Astrocyte (in vitro differentiated cells and primary cell): ENCODE measurements around the gene ACOT12. TPM values are rescaled to one million over a fixed set of nuclear protein-coding genes. Genes with fewer than 3 reads are reported as not detected.

ENCODE experiments used
- DNase-seq: peaks from one replicate; pipeline ENCODE4 v3.0.0-alpha.2; 2010; ENCODE audit warnings: low read depth
- FAIRE-seq: peaks from 2 replicates; lab custom pipeline; 2011; peaks lifted over from hg19 to GRCh38; lab: Jason Lieb, UNC
- H2AFZ ChIP-seq: 2 replicates; pipeline ENCODE4 v1.6.0; 2012; ENCODE audit warnings: low read depth, low read length, inconsistent platforms
- H3K27ac ChIP-seq: 2 replicates; pipeline ENCODE4 v1.5.1; 2011; ENCODE audit warnings: low read depth, low read length, inconsistent platforms
- H3K27me3 ChIP-seq: 2 replicates; pipeline ENCODE4 v1.6.0; 2011; ENCODE audit warnings: low read length, inconsistent platforms; ENCODE audit not compliant: insufficient read depth
- H3K36me3 ChIP-seq: 2 replicates; pipeline ENCODE4 v1.5.1; 2011; ENCODE audit warnings: low read length, inconsistent platforms; ENCODE audit not compliant: insufficient read depth
- H3K4me1 ChIP-seq: 2 replicates; pipeline ENCODE4 v1.5.1; 2011; ENCODE audit warnings: low read length, inconsistent platforms; ENCODE audit not compliant: insufficient read depth
- H3K4me2 ChIP-seq: 2 replicates; pipeline ENCODE4 v1.6.0; 2012; ENCODE audit warnings: low read length, inconsistent platforms
- H3K4me3 ChIP-seq: 2 replicates; pipeline ENCODE4 v1.5.1; 2011; ENCODE audit warnings: low read depth, mild to moderate bottlenecking, low read length, inconsistent platforms; ENCODE audit not compliant: insufficient read depth
- H3K79me2 ChIP-seq: 2 replicates; pipeline ENCODE4 v1.6.0; 2012; ENCODE audit warnings: mild to moderate bottlenecking, low read length, inconsistent platforms; ENCODE audit not compliant: insufficient read depth
- H3K9ac ChIP-seq: 2 replicates; pipeline ENCODE4 v1.6.0; 2012; ENCODE audit warnings: mild to moderate bottlenecking, low read length, inconsistent platforms
- H3K9me3 ChIP-seq: 2 replicates; pipeline ENCODE4 v1.5.1; 2012; ENCODE audit warnings: low read depth, mild to moderate bottlenecking, low read length, inconsistent platforms; ENCODE audit not compliant: insufficient read depth
- H4K20me1 ChIP-seq: 2 replicates; pipeline ENCODE4 v1.6.0; 2012; ENCODE audit warnings: low read length, inconsistent platforms; ENCODE audit not compliant: insufficient read depth
- H3K27ac Mint-ChIP-seq: one replicate; pipeline ENCODE4 v1.8.0; 2021; ENCODE audit warnings: mild to moderate bottlenecking, mixed read lengths; ENCODE audit not compliant: unreplicated experiment
- H3K27me3 Mint-ChIP-seq: one replicate; pipeline ENCODE4 v1.8.0; 2021; ENCODE audit warnings: low read depth, mixed read lengths; ENCODE audit not compliant: unreplicated experiment
- H3K36me3 Mint-ChIP-seq: one replicate; pipeline ENCODE4 v1.8.0; 2021; ENCODE audit warnings: low read depth, mixed read lengths; ENCODE audit not compliant: unreplicated experiment
- H3K4me1 Mint-ChIP-seq: one replicate; pipeline ENCODE4 v1.8.0; 2021; ENCODE audit warnings: low read depth, mixed read lengths; ENCODE audit not compliant: unreplicated experiment
- H3K4me3 Mint-ChIP-seq: one replicate; pipeline ENCODE4 v1.8.0; 2021; ENCODE audit warnings: mild to moderate bottlenecking, moderate library complexity, mixed read lengths; ENCODE audit not compliant: unreplicated experiment
- H3K9me3 Mint-ChIP-seq: one replicate; pipeline ENCODE4 v1.8.0; 2021; ENCODE audit warnings: mild to moderate bottlenecking, mixed read lengths; ENCODE audit not compliant: unreplicated experiment
- EZH2 ChIP-seq: IDR thresholded peaks from 2 replicates; pipeline ENCODE4 v1.6.1; 2012; ENCODE audit warnings: mild to moderate bottlenecking, low read length, inconsistent platforms; ENCODE audit not compliant: insufficient read depth
- total RNA-seq: library from RNA; stranded (reverse); gene quantifications from 2 replicates; pipeline ENCODE4 v1.2.1, GENCODE V29; 2021
- TF ChIP-seq, protein P1 (sequence below): IDR thresholded peaks from 2 replicates; pipeline ENCODE4 v1.5.1; 2011; ENCODE audit warnings: low read depth, mild to moderate bottlenecking, inconsistent platforms, low read length, moderate library complexity; ENCODE audit not compliant: insufficient read depth

ACOT12 gene
- total RNA-seq, 1 donor from 2014 or later: 0.09 TPM

DNA sequence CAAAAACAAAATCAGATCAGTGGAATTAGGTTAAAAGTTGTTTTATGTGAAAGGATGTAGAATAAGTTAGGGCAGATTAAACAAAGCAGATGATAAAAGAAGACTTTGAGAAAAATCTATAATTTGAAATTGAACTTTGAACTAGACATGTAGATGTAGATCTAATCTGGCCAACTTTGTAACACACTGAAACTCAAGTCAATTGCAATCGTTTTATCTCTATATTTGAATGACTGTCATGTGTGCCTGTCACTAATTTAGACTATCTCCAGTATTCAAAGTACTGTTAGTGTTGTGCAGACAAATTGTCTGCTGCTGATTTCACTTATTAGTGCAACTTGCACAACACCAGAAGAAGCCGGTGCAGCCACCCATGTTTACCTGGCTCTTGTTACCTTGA is 39.8 kb downstream of the ACOT12 start:
- no peaks in the 10 kb centered on the region for H3K4me1 Mint-ChIP-seq
- H3K9ac ChIP-seq: no peak overlapping the region
- no peak overlapping the region for H3K27ac Mint-ChIP-seq
- H3K36me3 ChIP-seq: no peaks in the 10 kb centered on the region
- no peaks in the 10 kb centered on the region for H3K9me3 Mint-ChIP-seq
- no peaks in the 10 kb centered on the region for H3K36me3 Mint-ChIP-seq
- no peak overlapping the region for H3K27ac ChIP-seq
- H3K4me3 Mint-ChIP-seq: no peak overlapping the region
- no peaks in the 10 kb centered on the region for H3K79me2 ChIP-seq
- FAIRE-seq (no peak), DNase-seq (no peak)
- H3K27me3 Mint-ChIP-seq: no peaks in the 10 kb centered on the region
- H3K9me3 ChIP-seq: no peaks in the 10 kb centered on the region
- H3K4me1 ChIP-seq: no peaks in the 10 kb centered on the region
- H2AFZ ChIP-seq: no peak overlapping the region
- no peak for TF ChIP-seq EZH2
- TF ChIP-seq, protein P1, sequence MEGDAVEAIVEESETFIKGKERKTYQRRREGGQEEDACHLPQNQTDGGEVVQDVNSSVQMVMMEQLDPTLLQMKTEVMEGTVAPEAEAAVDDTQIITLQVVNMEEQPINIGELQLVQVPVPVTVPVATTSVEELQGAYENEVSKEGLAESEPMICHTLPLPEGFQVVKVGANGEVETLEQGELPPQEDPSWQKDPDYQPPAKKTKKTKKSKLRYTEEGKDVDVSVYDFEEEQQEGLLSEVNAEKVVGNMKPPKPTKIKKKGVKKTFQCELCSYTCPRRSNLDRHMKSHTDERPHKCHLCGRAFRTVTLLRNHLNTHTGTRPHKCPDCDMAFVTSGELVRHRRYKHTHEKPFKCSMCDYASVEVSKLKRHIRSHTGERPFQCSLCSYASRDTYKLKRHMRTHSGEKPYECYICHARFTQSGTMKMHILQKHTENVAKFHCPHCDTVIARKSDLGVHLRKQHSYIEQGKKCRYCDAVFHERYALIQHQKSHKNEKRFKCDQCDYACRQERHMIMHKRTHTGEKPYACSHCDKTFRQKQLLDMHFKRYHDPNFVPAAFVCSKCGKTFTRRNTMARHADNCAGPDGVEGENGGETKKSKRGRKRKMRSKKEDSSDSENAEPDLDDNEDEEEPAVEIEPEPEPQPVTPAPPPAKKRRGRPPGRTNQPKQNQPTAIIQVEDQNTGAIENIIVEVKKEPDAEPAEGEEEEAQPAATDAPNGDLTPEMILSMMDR: no peak
- H3K4me3 ChIP-seq: no peak overlapping the region
- no peaks in the 10 kb centered on the region for H3K27me3 ChIP-seq
- H4K20me1 ChIP-seq: no peaks in the 10 kb centered on the region
- H3K4me2 ChIP-seq: no peak overlapping the region

- Histone ChIP-seq H3K4me2 (no peak overlapping the region), H3K36me3 (no peaks in the 10 kb centered on the region), H3K9me3 (no peaks in the 10 kb centered on the region), H4K20me1 (no peaks in the 10 kb centered on the region), H2AFZ (no peak overlapping the region), H3K27me3 (no peaks in the 10 kb centered on the region), H3K4me3 (no peak overlapping the region), H3K9ac (no peak overlapping the region), H3K79me2 (no peaks in the 10 kb centered on the region), H3K27ac (no peak overlapping the region), H3K4me1 (no peaks in the 10 kb centered on the region)
- no peak for DNase-seq
- no peak overlapping the region for H3K27ac Mint-ChIP-seq
- no peaks in the 10 kb centered on the region for H3K4me1 Mint-ChIP-seq
- TF ChIP-seq, protein P1: no peak
- TF ChIP-seq EZH2: no peak
- H3K36me3 Mint-ChIP-seq: no peaks in the 10 kb centered on the region
- no peaks in the 10 kb centered on the region for H3K27me3 Mint-ChIP-seq
- no peak overlapping the region for H3K4me3 Mint-ChIP-seq
- no peak for FAIRE-seq
- H3K9me3 Mint-ChIP-seq: no peaks in the 10 kb centered on the region
Measured at GRCh38 chr5:81353189-81353588, 40.7 kb downstream of the ACOT12 start.

- Mint-ChIP-seq H3K27me3 (no peaks in the 10 kb centered on the region), H3K27ac (no peak overlapping the region), H3K9me3 (no peaks in the 10 kb centered on the region), H3K36me3 (no peaks in the 10 kb centered on the region), H3K4me3 (no peak overlapping the region), H3K4me1 (no peaks in the 10 kb centered on the region)
- Histone ChIP-seq H3K9me3 (no peaks in the 10 kb centered on the region), H2AFZ (no peak overlapping the region), H3K36me3 (no peaks in the 10 kb centered on the region), H3K4me2 (no peak overlapping the region), H3K27me3 (no peaks in the 10 kb centered on the region), H3K4me1 (no peaks in the 10 kb centered on the region), H3K9ac (no peak overlapping the region), H3K27ac (no peak overlapping the region), H4K20me1 (no peaks in the 10 kb centered on the region), H3K79me2 (no peaks in the 10 kb centered on the region), H3K4me3 (no peak overlapping the region)
- TF ChIP-seq, protein P1: no peak
- DNase-seq (no peak), FAIRE-seq (no peak)
Measured at GRCh38 chr5:81350507-81350906, 43.4 kb downstream of the ACOT12 start.
